IPS-15b (cell line): ENCODE measurements around the gene GSG1L.

Experiments used
- H3K27me3 ChIP-seq: one replicate; pipeline ENCODE4 v1.6.1; 2013; ENCODE audit warnings: low read length; ENCODE audit not compliant: control insufficient read depth, insufficient read depth
- H3K36me3 ChIP-seq: one replicate; pipeline ENCODE4 v1.6.1; 2013; ENCODE audit warnings: low read length; ENCODE audit not compliant: control insufficient read depth, insufficient read depth
- H3K4me1 ChIP-seq: one replicate; pipeline ENCODE4 v1.6.1; 2013; ENCODE audit warnings: mild to moderate bottlenecking, low read length; ENCODE audit not compliant: control insufficient read depth, insufficient read depth
- H3K4me3 ChIP-seq: one replicate; pipeline ENCODE4 v1.5.1; 2013; ENCODE audit warnings: low read depth, low read length
- H3K9ac ChIP-seq: one replicate; pipeline ENCODE4 v1.6.1; 2013; ENCODE audit warnings: low read depth, mild to moderate bottlenecking, low read length
- H3K9me3 ChIP-seq: one replicate; pipeline ENCODE4 v1.6.1; 2013; ENCODE audit warnings: mild to moderate bottlenecking, low read length; ENCODE audit not compliant: control insufficient read depth, insufficient read depth

Gene GSG1L

DNA sequence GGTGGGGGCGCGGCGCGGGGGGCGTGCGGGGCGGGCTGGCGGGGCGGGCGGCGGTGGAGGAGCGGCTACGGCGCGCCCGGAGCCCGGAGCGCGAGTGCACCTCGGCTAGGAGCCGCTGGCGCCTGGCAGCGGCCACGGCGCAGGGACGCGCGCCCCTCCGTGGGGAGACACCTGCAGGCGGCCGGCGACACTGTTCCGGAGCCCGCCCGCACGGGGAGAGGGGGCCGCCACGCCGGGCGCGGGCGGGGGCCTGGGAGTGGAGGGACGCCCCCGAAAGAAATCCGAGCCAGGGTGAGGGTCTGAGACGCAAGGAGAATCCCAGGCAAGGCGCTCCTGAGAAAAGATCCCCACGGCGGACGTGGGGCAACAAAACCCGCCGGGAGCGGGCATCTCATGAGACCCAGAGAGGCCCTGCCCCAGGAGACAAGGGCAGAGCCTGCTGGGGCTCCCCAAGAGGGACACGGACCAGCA, at the start of gene GSG1L:
Gene GSG1L (minus strand): TSS at position 124 of the 471 bp plus-strand sequence. CDS start 290 bp downstream, outside the sequence.
- H3K4me1 ChIP-seq, result peaks cover 3% of the 10 kb centered on the region
- no peaks in the 10 kb centered on the region for H3K36me3 ChIP-seq
- no peak within 1 kb of the TSS for H3K9ac ChIP-seq
- no peaks in the 10 kb centered on the region for H3K9me3 ChIP-seq
- peak within 1 kb of the TSS; percentile 37 for H3K4me3 ChIP-seq
- H3K27me3 ChIP-seq, result peaks cover 44% of the 10 kb centered on the region

DNA sequence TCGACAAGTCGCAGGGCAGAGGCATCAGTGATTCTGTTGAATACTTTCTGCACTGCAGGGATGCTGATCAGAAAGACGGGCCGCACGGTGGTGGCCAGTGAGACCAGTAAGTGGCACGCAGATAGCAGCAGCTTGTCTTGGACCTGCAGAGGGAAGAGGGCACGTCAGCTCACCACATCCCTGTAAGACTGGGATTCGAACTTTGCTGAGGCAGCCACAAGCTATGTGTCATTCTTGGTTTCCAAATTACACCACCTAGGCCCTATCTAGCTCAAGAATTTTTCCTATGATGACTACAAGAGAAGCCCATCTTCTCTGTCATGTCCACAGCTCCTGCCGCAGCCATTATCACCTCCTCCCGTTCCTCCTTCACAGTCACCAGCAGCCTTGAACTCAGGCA, 49.4 kb upstream of the GSG1L start:
- H3K9me3 ChIP-seq, result no peaks in the 10 kb centered on the region
- H3K9ac ChIP-seq, result no peak overlapping the region
- H3K27me3 ChIP-seq, result no peaks in the 10 kb centered on the region
- H3K4me1 ChIP-seq, result no peaks in the 10 kb centered on the region
- no peak overlapping the region for H3K4me3 ChIP-seq
- H3K36me3 ChIP-seq, result peaks cover 32% of the 10 kb centered on the region

- H3K9ac ChIP-seq, result no peak overlapping the region
- H3K27me3 ChIP-seq, result no peaks in the 10 kb centered on the region
- peaks cover 50% of the 10 kb centered on the region for H3K36me3 ChIP-seq
- H3K9me3 ChIP-seq, result no peaks in the 10 kb centered on the region
- H3K4me3 ChIP-seq, result no peak overlapping the region
- H3K4me1 ChIP-seq, result no peaks in the 10 kb centered on the region
These were observed 47.5 kb upstream of the GSG1L start for GRCh38 chr16:28110977-28111376.

DNA sequence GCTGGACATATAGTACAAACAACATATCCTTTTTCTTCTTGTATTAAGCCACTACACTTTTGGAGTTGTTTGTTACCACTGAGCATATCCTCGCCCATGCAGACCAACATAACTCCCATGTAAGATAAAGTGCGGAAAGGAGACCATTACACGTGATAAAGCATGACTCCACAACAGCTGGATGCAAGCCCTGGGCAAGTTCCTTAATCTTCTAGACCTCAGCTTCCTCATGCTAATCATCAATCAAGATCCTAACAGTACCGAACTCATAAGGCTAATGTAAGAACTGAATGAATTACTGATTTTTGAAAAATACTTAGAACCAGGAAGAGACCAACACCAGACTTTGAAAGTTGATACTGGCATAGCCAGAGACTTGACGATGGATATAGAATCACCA, 47.0 kb upstream of the GSG1L start:
- no peak overlapping the region for H3K9ac ChIP-seq
- no peaks in the 10 kb centered on the region for H3K9me3 ChIP-seq
- no peaks in the 10 kb centered on the region for H3K27me3 ChIP-seq
- H3K4me3 ChIP-seq, result no peak overlapping the region
- H3K36me3 ChIP-seq, result peaks cover 50% of the 10 kb centered on the region
- H3K4me1 ChIP-seq, result no peaks in the 10 kb centered on the region

- Histone ChIP-seq H3K4me3 (no peak overlapping the region), H3K4me1 (no peaks in the 10 kb centered on the region), H3K9ac (no peak overlapping the region), H3K36me3 (peaks cover 50% of the 10 kb centered on the region), H3K27me3 (no peaks in the 10 kb centered on the region), H3K9me3 (no peaks in the 10 kb centered on the region)
These were observed 46.6 kb upstream of the GSG1L start for GRCh38 chr16:28110074-28110473.

DNA sequence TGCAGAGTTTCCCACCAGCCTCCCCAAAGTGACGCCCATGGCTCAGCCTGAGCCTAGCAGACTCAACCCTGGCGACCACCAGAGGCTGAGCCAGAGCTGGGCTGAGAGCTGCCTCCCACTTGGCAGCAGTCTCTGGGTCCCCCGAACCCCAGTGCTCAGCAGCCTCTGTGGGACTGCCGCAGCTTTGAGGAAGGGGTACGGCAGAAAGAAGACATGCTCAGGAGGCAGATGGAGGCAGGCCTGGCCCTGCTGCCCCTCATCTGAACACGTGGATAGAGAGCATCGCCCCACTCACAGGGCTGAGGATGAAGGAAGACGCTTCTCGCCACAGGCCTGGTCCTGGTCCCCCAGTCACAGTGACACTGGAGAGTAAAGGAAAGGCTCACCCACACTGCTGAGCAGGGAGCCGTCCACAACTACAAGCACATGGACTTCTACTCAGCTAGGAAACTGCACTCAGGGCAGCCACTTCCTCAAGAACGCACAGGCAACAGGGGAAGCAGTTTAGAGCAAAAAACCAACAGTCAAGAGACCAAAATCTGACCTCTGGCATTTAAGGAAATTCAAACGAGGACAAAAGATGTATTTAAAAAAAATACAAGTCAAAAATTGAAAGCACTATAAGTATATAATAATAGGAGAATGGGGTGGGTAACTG, 45.2 kb upstream of the GSG1L start:
- H3K4me1 ChIP-seq, result no peaks in the 10 kb centered on the region
- no peaks in the 10 kb centered on the region for H3K27me3 ChIP-seq
- H3K36me3 ChIP-seq, result peaks cover 60% of the 10 kb centered on the region
- no peak overlapping the region for H3K9ac ChIP-seq
- no peak overlapping the region for H3K4me3 ChIP-seq
- no peaks in the 10 kb centered on the region for H3K9me3 ChIP-seq

- peaks cover 67% of the 10 kb centered on the region for H3K36me3 ChIP-seq
- no peaks in the 10 kb centered on the region for H3K9me3 ChIP-seq
- H3K4me3 ChIP-seq, result no peak overlapping the region
- H3K4me1 ChIP-seq, result no peaks in the 10 kb centered on the region
- H3K9ac ChIP-seq, result no peak overlapping the region
- no peaks in the 10 kb centered on the region for H3K27me3 ChIP-seq
These were observed 43.7 kb upstream of the GSG1L start for GRCh38 chr16:28107232-28107631.

DNA sequence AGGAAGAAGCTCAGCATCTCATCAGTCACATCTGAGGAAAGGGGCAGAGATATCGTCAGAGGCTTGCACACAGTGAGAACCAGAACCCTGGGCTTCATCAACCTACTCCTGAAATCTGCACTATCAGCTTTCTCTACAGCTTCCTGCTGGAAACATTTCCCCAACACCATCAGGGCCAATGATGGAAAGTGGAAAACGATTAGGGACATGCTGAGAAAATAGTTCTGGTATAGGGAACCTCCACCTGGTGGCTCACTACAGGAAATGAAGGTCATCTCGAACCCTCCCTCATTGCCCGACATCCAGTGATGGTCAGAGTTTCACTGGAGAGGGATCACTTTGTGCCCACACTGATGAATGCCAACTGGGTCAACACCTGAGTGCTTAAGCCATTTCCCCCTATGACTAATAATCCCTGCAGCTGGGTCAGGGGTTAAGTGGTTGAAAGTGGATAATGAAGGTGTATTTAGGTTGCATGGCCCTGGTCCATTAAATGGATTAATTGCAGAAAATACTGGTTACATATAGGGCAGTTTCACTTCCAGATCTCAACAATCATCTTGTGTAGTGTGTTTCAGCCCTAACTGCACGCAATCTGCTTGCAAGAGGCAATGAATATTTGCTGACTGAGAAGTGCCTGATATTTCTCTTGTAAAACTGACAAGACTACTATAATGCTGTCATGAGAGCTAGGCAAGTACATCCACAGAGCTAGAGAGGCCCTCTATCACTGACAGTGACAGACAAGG, 43.1 kb upstream of the GSG1L start:
- Histone ChIP-seq H3K9me3 (no peaks in the 10 kb centered on the region), H3K27me3 (no peaks in the 10 kb centered on the region), H3K9ac (no peak overlapping the region), H3K4me3 (no peak overlapping the region), H3K36me3 (peaks cover 68% of the 10 kb centered on the region), H3K4me1 (no peaks in the 10 kb centered on the region)

DNA sequence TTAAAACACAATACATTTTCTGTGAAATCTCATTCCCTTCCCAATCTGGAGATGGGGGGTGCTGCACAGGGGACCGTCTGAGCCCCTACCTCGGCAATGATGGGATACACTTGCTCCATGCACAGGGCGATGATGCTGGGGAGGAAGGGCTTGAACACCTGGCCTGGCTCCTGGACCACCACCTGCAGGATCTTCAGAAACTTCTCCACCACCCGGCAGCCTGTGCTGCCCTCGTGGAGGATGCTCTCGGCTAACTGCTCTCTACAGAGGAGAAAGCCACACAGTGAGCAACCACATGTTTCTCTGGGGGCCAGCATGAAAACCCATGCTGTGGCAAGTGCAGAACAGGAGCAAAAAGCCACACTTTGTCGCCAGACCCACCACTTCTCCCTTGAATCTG, 42.4 kb upstream of the GSG1L start:
- peaks cover 72% of the 10 kb centered on the region for H3K36me3 ChIP-seq
- H3K27me3 ChIP-seq, result no peaks in the 10 kb centered on the region
- H3K9ac ChIP-seq, result no peak overlapping the region
- H3K4me3 ChIP-seq, result no peak overlapping the region
- H3K9me3 ChIP-seq, result no peaks in the 10 kb centered on the region
- H3K4me1 ChIP-seq, result no peaks in the 10 kb centered on the region

- Histone ChIP-seq H3K27me3 (no peaks in the 10 kb centered on the region), H3K9me3 (no peaks in the 10 kb centered on the region), H3K4me1 (no peaks in the 10 kb centered on the region), H3K4me3 (no peak overlapping the region), H3K9ac (no peak overlapping the region), H3K36me3 (peaks cover 77% of the 10 kb centered on the region)
These were observed 41.8 kb upstream of the GSG1L start for GRCh38 chr16:28105297-28105696.

DNA sequence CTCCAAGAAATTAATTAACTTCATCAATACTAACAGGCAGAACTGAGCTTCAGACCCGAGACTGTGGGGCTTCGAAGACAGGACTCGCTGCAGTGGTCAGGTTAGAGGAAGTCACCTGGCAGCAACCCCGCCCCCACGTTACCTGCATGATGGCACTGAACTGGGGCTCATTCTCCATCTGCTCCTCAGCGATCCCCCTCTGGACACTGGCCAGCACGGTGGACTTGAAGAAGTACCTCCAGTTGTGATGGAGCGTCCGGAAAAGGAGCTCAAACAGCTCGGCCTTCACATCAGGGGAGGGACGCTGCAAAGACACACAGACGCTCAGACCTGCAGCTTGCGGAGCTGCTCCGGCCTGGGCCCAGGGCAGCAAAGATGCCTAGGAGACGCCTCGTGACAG, 40.9 kb upstream of the GSG1L start:
- Histone ChIP-seq H3K27me3 (no peaks in the 10 kb centered on the region), H3K9me3 (no peaks in the 10 kb centered on the region), H3K4me1 (no peaks in the 10 kb centered on the region), H3K36me3 (peaks cover 77% of the 10 kb centered on the region), H3K4me3 (no peak overlapping the region), H3K9ac (no peak overlapping the region)

DNA sequence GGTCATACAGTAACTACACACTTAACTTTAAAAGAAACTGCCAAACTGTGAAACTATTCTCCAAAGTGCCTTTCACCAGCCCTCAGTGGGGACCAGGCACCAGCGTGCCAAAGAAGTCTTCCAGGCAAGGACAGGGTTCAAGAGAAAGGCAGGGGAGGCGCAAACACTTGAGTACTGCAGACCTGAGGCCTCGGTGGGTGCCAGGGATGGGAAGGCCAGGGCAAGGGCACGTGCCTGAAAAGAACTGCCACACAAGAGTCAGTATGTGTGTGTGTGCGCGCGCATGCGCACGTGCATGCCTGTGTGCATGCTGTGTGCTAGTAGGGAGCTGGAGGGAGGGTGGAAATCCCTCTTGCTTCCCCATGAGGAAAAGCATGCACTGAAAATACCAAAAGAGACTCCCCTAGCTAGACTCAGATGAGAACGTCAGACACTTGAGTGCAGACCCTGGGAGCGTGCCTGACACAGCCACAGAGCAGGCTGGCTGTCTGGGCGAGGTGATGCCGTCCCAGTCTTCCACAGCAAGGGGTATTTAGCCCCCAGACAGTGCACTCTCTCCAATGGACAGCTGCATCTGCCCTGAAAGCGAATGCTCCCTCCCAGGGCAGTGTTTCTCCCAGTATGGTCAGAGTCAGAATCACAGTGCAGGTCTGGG, 40.1 kb upstream of the GSG1L start:
- Histone ChIP-seq H3K27me3 (no peaks in the 10 kb centered on the region), H3K4me1 (no peaks in the 10 kb centered on the region), H3K4me3 (no peak overlapping the region), H3K9me3 (no peaks in the 10 kb centered on the region), H3K9ac (no peak overlapping the region), H3K36me3 (peaks cover 81% of the 10 kb centered on the region)
